Trophoblast cell (in vitro differentiated cells and primary cell): Measurements from ENCODE around the gene BSN.

Experiments used
- DNase-seq, 2 donors: peaks; one replicate each; pipeline ENCODE4 v3.0.0-alpha.2; 2016
- H2AFZ ChIP-seq: 2 replicates; pipeline ENCODE4 v1.6.1; 2013; ENCODE audit warnings: low read length, moderate library complexity, mild to moderate bottlenecking; ENCODE audit not compliant: insufficient read depth, poor library complexity
- H2AK5ac ChIP-seq: 2 replicates; pipeline ENCODE4 v1.6.1; 2013; ENCODE audit warnings: mild to moderate bottlenecking, low read length
- H2BK120ac ChIP-seq: 2 replicates; pipeline ENCODE4 v1.6.1; 2013; ENCODE audit warnings: low read length, mild to moderate bottlenecking, moderate library complexity; ENCODE audit not compliant: insufficient read depth, poor library complexity
- H2BK12ac ChIP-seq: 2 replicates; pipeline ENCODE4 v1.6.1; 2013; ENCODE audit warnings: mild to moderate bottlenecking, low read length, moderate library complexity
- H2BK5ac ChIP-seq: 2 replicates; pipeline ENCODE4 v1.6.1; 2013; ENCODE audit warnings: low read length, low read depth, moderate library complexity, mild to moderate bottlenecking; ENCODE audit not compliant: poor library complexity
- H3K14ac ChIP-seq: 2 replicates; pipeline ENCODE4 v1.6.1; 2013; ENCODE audit warnings: mild to moderate bottlenecking, low read length
- H3K18ac ChIP-seq: 2 replicates; pipeline ENCODE4 v1.6.1; 2013; ENCODE audit warnings: mild to moderate bottlenecking, low read length
- H3K23ac ChIP-seq: 2 replicates; pipeline ENCODE4 v1.6.1; 2013; ENCODE audit warnings: low read length
- H3K27ac ChIP-seq: 2 replicates; pipeline ENCODE4 v1.5.1; 2013; ENCODE audit warnings: low read depth, mild to moderate bottlenecking, inconsistent platforms, low read length, moderate library complexity
- H3K27me3 ChIP-seq: 2 replicates; pipeline ENCODE4 v1.6.1; 2013; ENCODE audit warnings: inconsistent platforms, mild to moderate bottlenecking, low read length, moderate library complexity; ENCODE audit not compliant: insufficient read depth
- H3K36me3 ChIP-seq, 2 experiments: 1 replicate in 1 of 2; 2 replicates in 1 of 2; pipeline ENCODE4 v1.6.1; 2013; ENCODE audit warnings: low read length in 2 of 2, mild to moderate bottlenecking in 2 of 2, moderate library complexity in 1 of 2; ENCODE audit not compliant: insufficient read depth in 2 of 2, control insufficient read depth in 1 of 2
- H3K4ac ChIP-seq: 2 replicates; pipeline ENCODE4 v1.6.1; 2013; ENCODE audit warnings: low read depth, mild to moderate bottlenecking, low read length, moderate library complexity
- H3K4me1 ChIP-seq, 2 experiments: 1 replicate in 1 of 2; 2 replicates in 1 of 2; pipeline ENCODE4 v1.6.1; 2013; ENCODE audit warnings: low read length in 2 of 2, mild to moderate bottlenecking in 2 of 2, moderate library complexity in 1 of 2; ENCODE audit not compliant: insufficient read depth in 2 of 2, control insufficient read depth in 1 of 2
- H3K4me2 ChIP-seq: 2 replicates; pipeline ENCODE4 v1.6.1; 2013; ENCODE audit warnings: inconsistent platforms, mild to moderate bottlenecking, low read length, moderate library complexity
- H3K4me3 ChIP-seq: 2 replicates; pipeline ENCODE4 v1.5.1; 2013; ENCODE audit warnings: mild to moderate bottlenecking, low read depth, low read length, inconsistent platforms
- H3K79me1 ChIP-seq: one replicate; pipeline ENCODE4 v1.6.1; 2013; ENCODE audit warnings: low read length
- H3K79me2 ChIP-seq: 2 replicates; pipeline ENCODE4 v1.6.1; 2013; ENCODE audit warnings: low read length, mild to moderate bottlenecking; ENCODE audit not compliant: control insufficient read depth, insufficient read depth, poor library complexity
- H3K9ac ChIP-seq: 2 replicates; pipeline ENCODE4 v1.6.1; 2013; ENCODE audit warnings: mild to moderate bottlenecking, low read length
- H3K9me3 ChIP-seq: 2 replicates; pipeline ENCODE4 v1.6.1; 2013; ENCODE audit warnings: low read depth, mild to moderate bottlenecking, control low read depth, inconsistent platforms, low read length; ENCODE audit not compliant: insufficient read depth
- H4K12ac ChIP-seq: 2 replicates; pipeline ENCODE4 v1.6.1; 2013; ENCODE audit warnings: low read depth, mild to moderate bottlenecking, low read length, moderate library complexity
- H4K8ac ChIP-seq: 2 replicates; pipeline ENCODE4 v1.6.1; 2013; ENCODE audit warnings: low read depth, mild to moderate bottlenecking, low read length, moderate library complexity
- H4K91ac ChIP-seq: one replicate; pipeline ENCODE4 v1.6.1; 2013; ENCODE audit warnings: low read depth, mild to moderate bottlenecking, low read length, moderate library complexity
- WGBS: extraction: QIAGEN DNeasy Blood & Tissue Kit; methylation state at CpG from one replicate; pipeline ENCODE4 v1.1.7; 2013; ENCODE audit warnings: missing lambda C conversion rate; ENCODE audit not compliant: insufficient read length, insufficient coverage; ENCODE audit errors: extremely low coverage; 5-methylcytosine and 5-hydroxymethylcytosine counted together

The BSN gene

DNA sequence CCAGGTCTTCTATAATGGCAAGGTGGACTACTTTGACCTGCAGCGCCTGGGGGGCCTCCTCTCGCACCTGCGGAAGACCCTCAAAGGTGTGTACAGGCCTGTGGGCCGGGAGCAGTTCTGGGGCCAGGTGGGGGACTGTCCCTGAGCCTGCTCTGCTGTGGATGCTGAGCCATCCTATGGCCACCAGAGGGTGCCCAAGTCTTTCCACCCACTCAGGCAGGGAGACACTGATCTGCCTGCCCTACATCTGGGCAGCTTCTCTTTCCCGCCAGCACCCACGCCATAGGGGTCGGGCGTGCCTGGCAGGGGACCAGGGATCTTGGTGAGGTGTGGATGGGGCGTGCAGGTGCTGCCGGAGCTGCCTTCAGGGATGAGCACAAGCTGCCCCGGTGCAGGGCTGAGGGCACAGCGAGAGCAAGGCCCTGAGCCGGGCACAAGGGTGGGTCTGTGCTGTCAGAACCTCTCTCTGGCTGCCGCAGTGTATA is 149.2 kb downstream of the BSN start:
- Histone ChIP-seq H3K4ac (no peak overlapping the region), H3K18ac (no peak overlapping the region), H3K9ac (no peak overlapping the region), H2AK5ac (no peak overlapping the region), H3K23ac (no peak overlapping the region), H4K8ac (no peak overlapping the region), H3K27ac (no peak overlapping the region), H3K9me3 (peaks cover 2% of the 10 kb centered on the region), H3K79me2 (no peaks in the 10 kb centered on the region), H3K79me1 (no peaks in the 10 kb centered on the region), H2BK5ac (no peak overlapping the region), H3K4me1 (peaks cover 2 to 5% of the 10 kb centered on the region in 2 experiments), H2BK12ac (no peak overlapping the region), H3K4me3 (no peak overlapping the region), H2AFZ (no peak overlapping the region), H3K27me3 (no peaks in the 10 kb centered on the region), H3K14ac (no peak overlapping the region), H3K4me2 (no peak overlapping the region), H3K36me3 (peaks cover 49 to 66% of the 10 kb centered on the region in 2 experiments), H4K12ac (no peak overlapping the region), H2BK120ac (no peak overlapping the region), H4K91ac (no peak overlapping the region)
- WGBS: no CpG with 5 or more reads among the region's 14 CpGs
- DNase-seq: peak; percentile 52 to 79

DNA sequence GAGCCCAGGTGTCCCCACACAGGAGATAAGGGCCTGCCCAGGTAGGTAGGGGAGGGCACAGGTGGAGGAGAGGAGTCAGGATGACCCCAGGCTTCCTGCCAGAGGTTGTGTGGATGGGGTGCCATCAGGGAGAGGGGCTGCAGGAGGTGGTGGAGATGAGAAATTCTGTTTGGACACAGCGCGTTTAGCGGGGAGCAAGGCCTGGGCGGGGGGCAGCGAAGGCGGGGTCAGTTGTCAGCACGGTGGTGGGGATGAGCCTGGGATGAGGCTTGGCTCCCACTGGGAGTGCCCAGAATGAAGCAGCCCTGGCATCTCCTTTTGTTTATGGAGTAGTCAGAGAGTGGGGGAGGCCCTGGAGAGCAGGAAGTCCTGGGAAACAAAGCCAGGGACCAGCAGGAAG is 149.7 kb downstream of the BSN start:
- no peak overlapping the region for H4K8ac ChIP-seq
- no peak overlapping the region for H4K91ac ChIP-seq
- no peak overlapping the region for H3K14ac ChIP-seq
- no peak overlapping the region for H3K9ac ChIP-seq
- H3K27ac ChIP-seq: no peak overlapping the region
- H2BK120ac ChIP-seq: no peak overlapping the region
- H3K4me3 ChIP-seq: no peak overlapping the region
- no peaks in the 10 kb centered on the region for H3K79me2 ChIP-seq
- no peak for DNase-seq
- no peak overlapping the region for H2BK5ac ChIP-seq
- H3K18ac ChIP-seq: no peak overlapping the region
- no peak overlapping the region for H4K12ac ChIP-seq
- no peaks in the 10 kb centered on the region for H3K27me3 ChIP-seq
- no peak overlapping the region for H3K4me2 ChIP-seq
- no peak overlapping the region for H2AK5ac ChIP-seq
- H3K79me1 ChIP-seq: no peaks in the 10 kb centered on the region
- H2AFZ ChIP-seq: no peak overlapping the region
- H3K4me1 ChIP-seq: peaks cover under 1 to 2% of the 10 kb centered on the region in 2 experiments
- no peak overlapping the region for H3K4ac ChIP-seq
- no CpG with 5 or more reads among the region's 7 CpGs for WGBS
- H3K36me3 ChIP-seq: peaks cover 47 to 62% of the 10 kb centered on the region in 2 experiments
- H3K23ac ChIP-seq: no peak overlapping the region
- no peak overlapping the region for H2BK12ac ChIP-seq
- peaks cover 2% of the 10 kb centered on the region for H3K9me3 ChIP-seq

DNA sequence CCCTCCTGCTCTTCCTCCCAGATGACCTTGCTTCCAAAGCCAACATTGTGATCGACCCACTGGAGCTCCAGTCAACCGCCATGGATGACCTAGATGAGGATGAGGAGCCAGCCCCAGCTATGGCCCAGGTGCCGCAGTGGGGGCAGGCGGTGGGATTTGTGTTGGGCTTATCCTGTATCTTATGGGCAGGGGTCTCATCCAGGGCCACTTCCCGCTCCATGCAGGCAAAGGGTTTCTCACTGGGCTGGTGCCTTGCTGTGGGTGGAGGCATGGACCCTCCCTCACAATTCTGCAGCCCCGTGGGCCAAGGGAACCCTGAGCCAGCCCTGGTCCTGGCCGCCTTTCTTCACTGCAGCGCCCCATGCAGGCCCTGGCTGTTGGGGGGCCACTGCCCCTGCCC is 150.4 kb downstream of the BSN start:
- no CpG with 5 or more reads among the region's 8 CpGs for WGBS
- H3K27me3 ChIP-seq: no peaks in the 10 kb centered on the region
- H3K4me2 ChIP-seq: no peak overlapping the region
- H3K4me1 ChIP-seq: no peaks in the 10 kb centered on the region
- H2AK5ac ChIP-seq: no peak overlapping the region
- H4K8ac ChIP-seq: no peak overlapping the region
- DNase-seq: no peak
- H3K27ac ChIP-seq: no peak overlapping the region
- no peak overlapping the region for H4K91ac ChIP-seq
- no peak overlapping the region for H3K4me3 ChIP-seq
- no peak overlapping the region for H3K4ac ChIP-seq
- H2BK120ac ChIP-seq: no peak overlapping the region
- peaks cover 2% of the 10 kb centered on the region for H3K9me3 ChIP-seq
- H3K79me2 ChIP-seq: no peaks in the 10 kb centered on the region
- H3K23ac ChIP-seq: no peak overlapping the region
- no peak overlapping the region for H3K18ac ChIP-seq
- no peak overlapping the region for H2AFZ ChIP-seq
- no peak overlapping the region for H2BK5ac ChIP-seq
- no peak overlapping the region for H3K9ac ChIP-seq
- no peak overlapping the region for H3K14ac ChIP-seq
- no peaks in the 10 kb centered on the region for H3K79me1 ChIP-seq
- H3K36me3 ChIP-seq: peaks cover 44 to 59% of the 10 kb centered on the region in 2 experiments
- H2BK12ac ChIP-seq: no peak overlapping the region
- H4K12ac ChIP-seq: no peak overlapping the region

DNA sequence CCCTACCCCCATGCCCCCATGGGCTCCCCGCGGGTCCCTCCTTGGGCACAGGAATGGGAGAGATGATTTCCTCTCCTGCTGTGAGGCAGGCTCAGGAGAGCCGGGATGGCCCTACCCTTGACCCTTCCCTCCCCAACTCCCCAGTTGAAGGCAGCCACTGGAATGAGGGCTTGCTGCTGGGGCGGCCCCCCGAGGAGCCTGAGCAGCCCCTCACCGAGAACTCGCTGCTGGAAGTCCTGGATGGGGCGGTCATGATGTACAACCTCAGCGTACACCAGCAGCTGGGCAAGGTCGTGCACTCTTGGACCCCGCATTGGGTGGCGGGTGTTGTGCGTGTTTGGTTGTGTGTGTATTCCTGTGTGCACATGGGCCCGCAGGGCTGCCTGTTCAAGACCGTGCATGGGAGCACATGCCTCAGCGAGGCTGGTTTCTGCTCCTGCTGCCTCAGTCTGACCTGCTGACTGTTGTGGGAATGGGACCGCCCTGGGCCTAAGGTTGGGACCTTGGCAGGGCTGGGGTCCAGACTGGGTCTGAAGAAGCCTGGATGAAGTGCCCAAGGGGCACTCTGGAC is 151.2 kb downstream of the BSN start:
- H3K4me2 ChIP-seq: no peak overlapping the region
- H3K9me3 ChIP-seq: peaks cover 2% of the 10 kb centered on the region
- H3K4me3 ChIP-seq: no peak overlapping the region
- no peak overlapping the region for H2BK120ac ChIP-seq
- H4K91ac ChIP-seq: no peak overlapping the region
- H3K4me1 ChIP-seq: no peaks in the 10 kb centered on the region
- no peaks in the 10 kb centered on the region for H3K79me1 ChIP-seq
- no peak overlapping the region for H3K27ac ChIP-seq
- no CpG with 5 or more reads among the region's 17 CpGs for WGBS
- no peak for DNase-seq
- H3K23ac ChIP-seq: no peak overlapping the region
- H2BK5ac ChIP-seq: no peak overlapping the region
- H3K9ac ChIP-seq: no peak overlapping the region
- peaks cover 42 to 53% of the 10 kb centered on the region in 2 experiments for H3K36me3 ChIP-seq
- H3K27me3 ChIP-seq: no peaks in the 10 kb centered on the region
- H2BK12ac ChIP-seq: no peak overlapping the region
- no peak overlapping the region for H4K8ac ChIP-seq
- H3K79me2 ChIP-seq: no peaks in the 10 kb centered on the region
- no peak overlapping the region for H3K14ac ChIP-seq
- no peak overlapping the region for H2AK5ac ChIP-seq
- no peak overlapping the region for H2AFZ ChIP-seq
- no peak overlapping the region for H4K12ac ChIP-seq
- no peak overlapping the region for H3K18ac ChIP-seq
- no peak overlapping the region for H3K4ac ChIP-seq
